GM12878 (cell line): ENCODE results near the gene SUSD6. TPM values are rescaled to one million over a fixed set of nuclear protein-coding genes. Genes with fewer than 3 reads are reported as not detected.

Experiments used
- ATAC-seq: fragments of 200-7000 bp; cut with Tn5 transposase; 3 replicates; pipeline ENCODE4 v1.9.1; 2020; ENCODE audit warnings: mild to moderate bottlenecking, moderate library complexity
- BruUV-seq: library from RNA; stranded (reverse); fragments of 400-500 nt; replicated peaks from 2 replicates; lab custom pipeline; 2021; lab: Mats Ljungman, UMichigan
- CTCF ChIA-PET: fragments of 300-600 bp; sonication (Branson Sonifier 250); formaldehyde crosslinking; extraction: SDS; loops from one replicate; lab custom pipeline; 2021; ENCODE audit warnings: inconsistent platforms; lab: Yijun Ruan, JAX
- POLR2A ChIA-PET: fragments of 350-600 bp; formaldehyde crosslinking; extraction: SDS; loops from one replicate; lab custom pipeline; 2021; ENCODE audit warnings: inconsistent platforms; lab: Charles Lee
- RAD21 ChIA-PET: fragments of 300-600 bp; sonication (Branson Sonifier 250); formaldehyde crosslinking; loops from one replicate; lab custom pipeline; 2023; ENCODE audit warnings: antibody characterized with exemption; ENCODE audit not compliant: unreplicated experiment; lab: Charles Lee
- SMC1A ChIA-PET: fragments of 300-600 bp; sonication (Branson Sonifier 250); formaldehyde crosslinking; loops from one replicate; lab custom pipeline; 2023; ENCODE audit not compliant: unreplicated experiment, uncharacterized antibody; lab: Charles Lee
- DNase-seq: peaks from one replicate; pipeline ENCODE4 v3.0.0-alpha.2; 2011; ENCODE audit warnings: low read depth, low spot score
- FAIRE-seq: peaks from 3 replicates; lab custom pipeline; 2011; peaks lifted over from hg19 to GRCh38; lab: Jason Lieb, UNC
- H2AFZ ChIP-seq: 2 replicates; pipeline ENCODE4 v1.6.0; 2011; ENCODE audit warnings: low read depth, low read length, control low read depth; ENCODE audit not compliant: control insufficient read depth
- H3K27ac ChIP-seq: 2 replicates; pipeline ENCODE4 v1.5.1; 2011; ENCODE audit warnings: control low read depth; ENCODE audit not compliant: control insufficient read depth, insufficient read depth
- H3K27me3 ChIP-seq, 2 experiments: replicated peaks in 1 of 2; 2 replicates each; pipeline versions ENCODE4 v1.6.0 to v1.6.1; 2011; ENCODE audit warnings: low read length in 1 of 2; ENCODE audit not compliant: control insufficient read depth in 2 of 2, insufficient read depth in 2 of 2
- H3K36me3 ChIP-seq, 2 experiments: 2 replicates each; pipeline ENCODE4 v1.5.1; 2011; ENCODE audit warnings: low read length in 1 of 2; ENCODE audit not compliant: control insufficient read depth in 2 of 2, insufficient read depth in 2 of 2
- H3K4me1 ChIP-seq: 2 replicates; pipeline ENCODE4 v1.6.1; 2011; ENCODE audit warnings: mild to moderate bottlenecking, low read length, moderate library complexity, mixed read lengths; ENCODE audit not compliant: control insufficient read depth, insufficient read depth
- H3K4me2 ChIP-seq: 2 replicates; pipeline ENCODE4 v1.6.0; 2011; ENCODE audit warnings: control low read depth; ENCODE audit not compliant: control insufficient read depth, insufficient read depth
- H3K4me3 ChIP-seq: fragments of 200-600 bp; sonication (generic); 2 replicates; pipeline ENCODE4 v1.5.1; 2016
- H3K79me2 ChIP-seq: 2 replicates; pipeline ENCODE4 v1.6.0; 2011; ENCODE audit warnings: low read length; ENCODE audit not compliant: control insufficient read depth, insufficient read depth
- H3K9ac ChIP-seq: 2 replicates; pipeline ENCODE4 v1.8.0; 2011; ENCODE audit warnings: low read length, control low read depth, mixed read lengths; ENCODE audit not compliant: control insufficient read depth, insufficient read depth
- H3K9me3 ChIP-seq: replicated peaks from 3 replicates; pipeline ENCODE4 v1.5.1; 2011; ENCODE audit warnings: mild to moderate bottlenecking, low read length; ENCODE audit not compliant: control insufficient read depth, insufficient read depth
- H4K20me1 ChIP-seq: 2 replicates; pipeline ENCODE4 v1.6.0; 2011; ENCODE audit not compliant: control insufficient read depth, insufficient read depth
- ATF3 ChIP-seq: IDR thresholded peaks from 2 replicates; pipeline ENCODE4 v1.6.1; 2011; ENCODE audit warnings: low read depth, mild to moderate bottlenecking, low read length, moderate library complexity, borderline replicate concordance; ENCODE audit errors: extremely low read depth
- ATF7 ChIP-seq: fragments of 450-650 bp; IDR thresholded peaks from 2 replicates; pipeline ENCODE4 v1.6.1; 2016; ENCODE audit warnings: low read depth, mild to moderate bottlenecking
- BACH1 ChIP-seq: fragments of 450-650 bp; IDR thresholded peaks from 2 replicates; pipeline ENCODE4 v1.6.1; 2017; ENCODE audit warnings: mild to moderate bottlenecking, borderline replicate concordance
- BHLHE40 ChIP-seq, 2 experiments: fragments of 450-650 bp in 1 of 2; IDR thresholded peaks; 2 replicates each; pipeline ENCODE4 v1.6.1; 2011 to 2017; ENCODE audit warnings: low read depth in 2 of 2, borderline replicate concordance in 1 of 2, improper control_type of control experiment in 1 of 2, low read length in 1 of 2, mild to moderate bottlenecking in 1 of 2
- BMI1 ChIP-seq: fragments of 450-650 bp; IDR thresholded peaks from 2 replicates; pipeline ENCODE4 v1.6.1; 2016; ENCODE audit warnings: mild to moderate bottlenecking, moderate library complexity, borderline replicate concordance
- CREM ChIP-seq: IDR thresholded peaks from 2 replicates; pipeline ENCODE4 v1.6.1; 2014; ENCODE audit warnings: antibody characterized with exemption, low read depth
- CTCF ChIP-seq, 3 experiments: IDR thresholded peaks in 2 of 3; conservative IDR thresholded peaks in 1 of 3; 2 replicates each; pipeline ENCODE4 v1.5.1; 2011; ENCODE audit warnings: low read depth in 3 of 3, low read length in 3 of 3, mild to moderate bottlenecking in 3 of 3, control low read depth in 2 of 3, moderate library complexity in 2 of 3, inconsistent platforms in 1 of 3, mixed read lengths in 1 of 3; ENCODE audit not compliant: control insufficient read depth in 2 of 3, insufficient read depth in 1 of 3; ENCODE audit errors: extremely low read depth in 1 of 3
- IKZF2 ChIP-seq, 2 experiments: fragments of 450-650 bp; IDR thresholded peaks; 2 replicates each; pipeline ENCODE4 v1.6.1; 2017; ENCODE audit warnings: mild to moderate bottlenecking in 2 of 2, moderate library complexity in 2 of 2
- LARP7 ChIP-seq: fragments of 450-650 bp; IDR thresholded peaks from 2 replicates; pipeline ENCODE4 v1.6.1; 2017; ENCODE audit warnings: mild to moderate bottlenecking
- PAX5 ChIP-seq: IDR thresholded peaks from 2 replicates; pipeline ENCODE4 v1.6.1; 2011; ENCODE audit warnings: low read depth, low read length, borderline replicate concordance
- POLR2AphosphoS5 ChIP-seq: IDR thresholded peaks from 2 replicates; pipeline ENCODE4 v1.6.1; 2011; ENCODE audit warnings: mild to moderate bottlenecking, low read length, inconsistent platforms
- POU2F2 ChIP-seq: IDR thresholded peaks from 3 replicates; pipeline ENCODE4 v1.6.1; 2011; ENCODE audit warnings: low read depth, mild to moderate bottlenecking, low read length, borderline replicate concordance
- RAD21 ChIP-seq: IDR thresholded peaks from 2 replicates; pipeline ENCODE4 v1.6.1; 2011; ENCODE audit warnings: mild to moderate bottlenecking, low read depth, low read length, moderate library complexity; ENCODE audit not compliant: insufficient read depth
- SPI1 ChIP-seq: IDR thresholded peaks from 2 replicates; pipeline ENCODE4 v1.6.1; 2011; ENCODE audit warnings: low read depth, mild to moderate bottlenecking, low read length, moderate library complexity, borderline replicate concordance; ENCODE audit not compliant: insufficient read depth
- SREBF2 ChIP-seq: IDR thresholded peaks from 2 replicates; pipeline ENCODE4 v1.6.1; 2012; ENCODE audit warnings: mild to moderate bottlenecking, low read length
- STAT1 ChIP-seq: fragments of 450-650 bp; conservative IDR thresholded peaks from 2 replicates; pipeline ENCODE4 v1.6.1; 2014; ENCODE audit warnings: antibody characterized with exemption, mild to moderate bottlenecking
- STAT3 ChIP-seq: IDR thresholded peaks from 2 replicates; pipeline ENCODE4 v1.6.1; 2011; ENCODE audit warnings: low read depth, low read length, improper control_type of control experiment
- SUZ12 ChIP-seq: fragments of 200-600 bp; sonication (generic); IDR thresholded peaks from one replicate; pipeline ENCODE4 v1.6.1; 2018; ENCODE audit warnings: antibody characterized with exemption, mild to moderate bottlenecking; ENCODE audit not compliant: unreplicated experiment
- TCF12 ChIP-seq: IDR thresholded peaks from 2 replicates; pipeline ENCODE4 v1.6.1; 2011; ENCODE audit warnings: low read depth, mild to moderate bottlenecking, low read length
- USF2 ChIP-seq: IDR thresholded peaks from 2 replicates; pipeline ENCODE4 v1.6.1; 2011; ENCODE audit warnings: low read depth, low read length, improper control_type of control experiment, borderline replicate concordance
- WGBS: methylation state at CpG from one replicate; pipeline ENCODE4 v1.1.6; 2016; ENCODE audit warnings: low lambda C conversion rate; ENCODE audit not compliant: insufficient replicate concordance, insufficient coverage; ENCODE audit errors: missing lambda C conversion rate; 5-methylcytosine and 5-hydroxymethylcytosine counted together
- in situ Hi-C: fragments of 300-500 bp; cut with MboI; formaldehyde crosslinking; loops from 9 replicates; pipeline ENCODE4 v1.14.3; 2018; ENCODE audit warnings: mixed read lengths
- intact Hi-C: fragments of 100-400 bp; cut with micrococcal nuclease; formaldehyde crosslinking; loops from one replicate; pipeline ENCODE4 v1.14.2; 2022; ENCODE audit not compliant: unreplicated experiment
- polyA plus RNA-seq, 11 experiments: library from polyadenylated mRNA; depleted of rRNA in 4 of 11; unstranded in 6 of 11; stranded (reverse) in 5 of 11; fragments of >200 nt; fragmentation: Nextera tagmentation in 4 of 11; fragmentation: Illumina TruSeq in 1 of 11; extraction: Ambion mirVana in 4 of 11; extraction: Trizol in 1 of 11; gene quantifications; 1 replicate in 1 of 11; 2 replicates in 10 of 11; pipeline versions ENCODE4 v1.2.1 to v1.2.3, GENCODE V29; 2011 to 2016; ENCODE audit warnings: inconsistent platforms in 2 of 11, missing spikeins in 2 of 11, low read depth in 1 of 11
- total RNA-seq, 4 experiments: library from RNA; depleted of rRNA in 3 of 4; stranded (reverse); fragments of >200 nt in 3 of 4; fragmentation: Illumina TruSeq in 1 of 4; extraction: Trizol in 1 of 4; gene quantifications; 2 replicates each; pipeline versions ENCODE4 v1.2.1 to v1.2.3, GENCODE V29; 2013 to 2021

Gene SUSD6
- total and polyA plus RNA-seq, 10 of the 15 experiments (the other 5 are each of a cell fraction or from before 2014, with no cell fraction given), result 6.6 to 39.8 (median 20.2) TPM

- WGBS, result 81% methylated on average over 3 of the region's 3 CpGs
- Histone ChIP-seq H3K4me3 (no peak overlapping the region), H3K27me3 (no peaks in the 10 kb centered on the region), H3K79me2 (peaks cover 97% of the 10 kb centered on the region), H3K9me3 (no peaks in the 10 kb centered on the region; the same call in 2 of the 3 replicates), H3K4me2 (peak overlapping the region; percentile 74), H3K27ac (peak overlapping the region; percentile 96), H3K4me1 (peaks cover 74% of the 10 kb centered on the region), H2AFZ (no peak overlapping the region), H4K20me1 (peaks cover 3% of the 10 kb centered on the region; the same call in 1 of the 2 replicates), H3K36me3 (peaks cover 0 to 5% of the 10 kb centered on the region in 2 experiments; a peak in 3 of 4 replicates), H3K9ac (peak overlapping the region; percentile 54)
- DNase-seq (no peak), FAIRE-seq (no peak), ATAC-seq (no peak)
- intact Hi-C loops, result loop anchor here (2.0 kb wide), 2 partner anchors 16 to 36 kb away; no protein-coding TSS in a partner anchor
- TF ChIP-seq PAX5 (no peak), BHLHE40 (IDR thresholded peaks at IDR 0.05; ENCODE audit: borderline replicate concordance in 1 of 2, low read depth in 2 of 2, low read length in 1 of 2) (no peak), POLR2AphosphoS5 (no peak), ATF3 (no peak), TCF12 (no peak), USF2 (no peak), IKZF2 (IDR thresholded peaks at IDR 0.05) (no peak), SREBF2 (no peak), POU2F2 (no peak), SUZ12 (no peak), RAD21 (no peak), LARP7 (no peak), CTCF (IDR thresholded peaks at IDR 0.05 in 2 of 3, conservative IDR thresholded peaks at IDR 0.05 in 1 of 3; ENCODE audit: control insufficient read depth in 2 of 3, extremely low read depth in 1 of 3, insufficient read depth in 1 of 3, low read depth in 3 of 3, low read length in 3 of 3) (no peak), ATF7 (no peak), CREM (no peak), STAT1 (no peak), SPI1 (no peak), STAT3 (no peak), BMI1 (no peak), BACH1 (no peak)
- BruUV-seq, result no TSS peak
- in situ Hi-C loops, result no loop called here
- SMC1A ChIA-PET, result interaction anchor here (1.0 to 11.9 kb wide), 8 partner anchors 10 to 46 kb away, joined by 3 to 336 read pairs (median 32); partner anchors contain the start of gene SUSD6
- POLR2A ChIA-PET, result interaction anchor here (0.7 to 9.8 kb wide), 4 partner anchors 14 to 39 kb away, joined by 3 to 88 read pairs (median 26); partner anchors contain the start of gene SUSD6
- CTCF ChIA-PET, result interaction anchor here (0.5 to 6.1 kb wide), 3 partner anchors 22 to 500 kb away, joined by 3 to 36 read pairs (median 3); no protein-coding TSS in a partner anchor
- RAD21 ChIA-PET, result interaction anchor here (1.3 to 9.9 kb wide), 5 partner anchors 13 to 36 kb away, joined by 5 to 178 read pairs (median 13); partner anchors contain the start of gene SUSD6
Measured at GRCh38 chr14:69650948-69651369, 39.6 kb downstream of the SUSD6 start.
